Measurements from ENCODE around the gene FGF16. TPM values are rescaled to one million over a fixed set of nuclear protein-coding genes. Genes with fewer than 3 reads are reported as not detected.

Gene FGF16
- total RNA-seq, 1 donor from 2014 or later = not detected

GRCh38 chrX:77436682-77437081, 10.5 kb upstream of the FGF16 start:
- Histone ChIP-seq H3K36me3 (no peaks in the 10 kb centered on the region), H3K4me3 (no peak overlapping the region), H3K27me3 (no peaks in the 10 kb centered on the region), H3K27ac (no peak overlapping the region), H3K4me1 (no peaks in the 10 kb centered on the region), H3K9me3 (no peaks in the 10 kb centered on the region)
- intact Hi-C loops (cut with DNase I) = no loop called here
- TF ChIP-seq POLR2AphosphoS5 (IDR thresholded peaks at IDR 0.05; ENCODE audit: insufficient read depth in 1 of 2, low read depth in 1 of 2) (no peak), CTCF (IDR thresholded peaks at IDR 0.05) (no peak), POLR2A (IDR thresholded peaks at IDR 0.05) (no peak)
- no peak for DNase-seq (ENCODE audit: extremely low spot score in 2 of 2)

- DNase-seq (ENCODE audit: extremely low spot score in 2 of 2) = no peak
- Histone ChIP-seq H3K27me3 (no peaks in the 10 kb centered on the region), H3K9me3 (no peaks in the 10 kb centered on the region), H3K4me3 (no peak overlapping the region), H3K36me3 (no peaks in the 10 kb centered on the region), H3K4me1 (no peaks in the 10 kb centered on the region), H3K27ac (no peak overlapping the region)
- intact Hi-C loops (cut with DNase I) = no loop called here
- no peak for TF ChIP-seq CTCF (IDR thresholded peaks at IDR 0.05)
- no peak for TF ChIP-seq POLR2AphosphoS5 (IDR thresholded peaks at IDR 0.05; ENCODE audit: insufficient read depth in 1 of 2, low read depth in 1 of 2)
- TF ChIP-seq POLR2A (IDR thresholded peaks at IDR 0.05) = no peak
Observed at GRCh38 chrX:77440330-77440729, 6.9 kb upstream of the FGF16 start.

GRCh38 chrX:77441033-77441432, 6.2 kb upstream of the FGF16 start:
- intact Hi-C loops (cut with DNase I) = no loop called here
- no peak overlapping the region for H3K4me3 ChIP-seq
- no peaks in the 10 kb centered on the region for H3K9me3 ChIP-seq
- DNase-seq (ENCODE audit: extremely low spot score in 2 of 2) = no peak
- H3K27ac ChIP-seq = no peak overlapping the region
- no peaks in the 10 kb centered on the region for H3K36me3 ChIP-seq
- H3K4me1 ChIP-seq = no peaks in the 10 kb centered on the region
- H3K27me3 ChIP-seq = no peaks in the 10 kb centered on the region
- TF ChIP-seq CTCF (IDR thresholded peaks at IDR 0.05) (no peak), POLR2AphosphoS5 (IDR thresholded peaks at IDR 0.05; ENCODE audit: insufficient read depth in 1 of 2, low read depth in 1 of 2) (no peak), POLR2A (IDR thresholded peaks at IDR 0.05) (no peak)

GRCh38 chrX:77441479-77441878, 5.7 kb upstream of the FGF16 start:
- H3K27me3 ChIP-seq = no peaks in the 10 kb centered on the region
- H3K4me3 ChIP-seq = no peak overlapping the region
- TF ChIP-seq POLR2AphosphoS5 (IDR thresholded peaks at IDR 0.05; ENCODE audit: insufficient read depth in 1 of 2, low read depth in 1 of 2) (no peak), POLR2A (IDR thresholded peaks at IDR 0.05) (no peak), CTCF (IDR thresholded peaks at IDR 0.05) (no peak)
- intact Hi-C loops (cut with DNase I) = no loop called here
- DNase-seq (ENCODE audit: extremely low spot score in 2 of 2) = no peak
- no peaks in the 10 kb centered on the region for H3K36me3 ChIP-seq
- peaks cover under 1% of the 10 kb centered on the region for H3K4me1 ChIP-seq
- H3K9me3 ChIP-seq = no peaks in the 10 kb centered on the region
- H3K27ac ChIP-seq = no peak overlapping the region

- Histone ChIP-seq H3K9me3 (no peaks in the 10 kb centered on the region), H3K36me3 (no peaks in the 10 kb centered on the region), H3K27me3 (no peaks in the 10 kb centered on the region), H3K4me1 (peaks cover 5% of the 10 kb centered on the region), H3K4me3 (no peak overlapping the region), H3K27ac (no peak overlapping the region)
- no peak for DNase-seq (ENCODE audit: extremely low spot score in 2 of 2)
- TF ChIP-seq POLR2A (IDR thresholded peaks at IDR 0.05) (no peak), POLR2AphosphoS5 (IDR thresholded peaks at IDR 0.05; ENCODE audit: insufficient read depth in 1 of 2, low read depth in 1 of 2) (no peak), CTCF (IDR thresholded peaks at IDR 0.05) (no peak)
- intact Hi-C loops (cut with DNase I) = no loop called here
Observed at GRCh38 chrX:77442728-77443127, 4.5 kb upstream of the FGF16 start.

All from vagina (tissue), 2 donors.